ENCODE measurements around the gene RPL12. TPM values are rescaled to one million over a fixed set of nuclear protein-coding genes. Genes with fewer than 3 reads are reported as not detected.

The RPL12 gene
- total and polyA plus RNA-seq, 9 of the 15 experiments (the other 6 are each of a cell fraction or from before 2014, with no cell fraction given) = 1,614 to 4,558 (median 2,531) TPM

DNA sequence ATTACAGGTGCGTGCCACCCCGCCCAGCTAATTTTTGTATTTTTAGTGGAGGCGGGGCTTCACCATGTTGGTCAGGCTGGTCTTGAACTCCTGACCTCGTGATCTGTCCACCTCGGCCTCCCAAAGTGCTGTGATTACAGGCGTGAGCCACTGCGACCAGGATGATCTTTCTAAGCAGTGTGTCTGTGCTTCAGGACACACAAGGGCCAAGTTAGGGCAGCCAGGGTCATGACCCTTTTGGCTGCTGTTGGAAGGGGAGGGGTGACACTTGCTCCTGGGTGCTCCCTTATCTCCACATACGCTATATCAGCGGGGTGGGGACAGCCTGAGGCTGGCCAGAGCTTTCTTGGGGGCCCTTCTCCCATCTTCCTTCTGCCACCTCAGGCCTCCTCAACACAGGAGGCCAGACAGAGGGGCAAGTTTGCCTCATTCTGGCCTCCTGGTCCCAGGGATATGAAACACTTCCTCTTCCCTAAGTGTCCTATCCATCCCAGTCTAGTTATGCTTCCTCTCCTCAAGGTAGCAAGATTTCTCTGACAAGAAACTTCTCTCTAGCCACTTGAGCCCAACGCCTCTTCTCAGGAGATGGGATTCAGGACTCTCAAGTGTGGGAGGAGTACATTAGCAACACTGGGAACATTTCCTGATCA lies 28.9 kb downstream of the RPL12 start (continued):
- TF ChIP-seq, protein P1, sequence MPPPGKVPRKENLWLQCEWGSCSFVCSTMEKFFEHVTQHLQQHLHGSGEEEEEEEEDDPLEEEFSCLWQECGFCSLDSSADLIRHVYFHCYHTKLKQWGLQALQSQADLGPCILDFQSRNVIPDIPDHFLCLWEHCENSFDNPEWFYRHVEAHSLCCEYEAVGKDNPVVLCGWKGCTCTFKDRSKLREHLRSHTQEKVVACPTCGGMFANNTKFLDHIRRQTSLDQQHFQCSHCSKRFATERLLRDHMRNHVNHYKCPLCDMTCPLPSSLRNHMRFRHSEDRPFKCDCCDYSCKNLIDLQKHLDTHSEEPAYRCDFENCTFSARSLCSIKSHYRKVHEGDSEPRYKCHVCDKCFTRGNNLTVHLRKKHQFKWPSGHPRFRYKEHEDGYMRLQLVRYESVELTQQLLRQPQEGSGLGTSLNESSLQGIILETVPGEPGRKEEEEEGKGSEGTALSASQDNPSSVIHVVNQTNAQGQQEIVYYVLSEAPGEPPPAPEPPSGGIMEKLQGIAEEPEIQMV (tag; conservative IDR thresholded peaks at IDR 0.05; ENCODE audit: low read depth) = no peak
- TF ChIP-seq HNRNPUL1 (IDR thresholded peaks at IDR 0.05; ENCODE audit: low read length) (no peak), GATAD2B (IDR thresholded peaks at IDR 0.05; ENCODE audit: borderline replicate concordance) (no peak), DIDO1 (tag; IDR thresholded peaks at IDR 0.05; ENCODE audit: low read depth) (no peak), RBBP5 (IDR thresholded peaks at IDR 0.05; ENCODE audit: borderline replicate concordance, insufficient read depth, low read length, poor library complexity, severe bottlenecking) (no peak), JUND (IDR thresholded peaks at IDR 0.05; ENCODE audit: borderline replicate concordance, low read depth, low read length) (0 out of 2 replicates have a peak, but pooled peaks have one; percentile 17), JUND (tag; IDR thresholded peaks at IDR 0.05; ENCODE audit: borderline replicate concordance, low read depth, low read length) (no peak), GATA2 (CRISPR knock-in tag; IDR thresholded peaks at IDR 0.05) (no peak), POLR3A (IDR thresholded peaks at IDR 0.05; ENCODE audit: borderline replicate concordance, extremely low read depth, insufficient read depth, insufficient read length) (peak; percentile 57), SOX6 (IDR thresholded peaks at IDR 0.05) (0 out of 2 replicates have a peak, but pooled peaks have one; percentile 16), ZNF589 (CRISPR knock-in tag; IDR thresholded peaks at IDR 0.05; ENCODE audit: low read depth) (no peak)
- TF ChIP-seq, protein P2, sequence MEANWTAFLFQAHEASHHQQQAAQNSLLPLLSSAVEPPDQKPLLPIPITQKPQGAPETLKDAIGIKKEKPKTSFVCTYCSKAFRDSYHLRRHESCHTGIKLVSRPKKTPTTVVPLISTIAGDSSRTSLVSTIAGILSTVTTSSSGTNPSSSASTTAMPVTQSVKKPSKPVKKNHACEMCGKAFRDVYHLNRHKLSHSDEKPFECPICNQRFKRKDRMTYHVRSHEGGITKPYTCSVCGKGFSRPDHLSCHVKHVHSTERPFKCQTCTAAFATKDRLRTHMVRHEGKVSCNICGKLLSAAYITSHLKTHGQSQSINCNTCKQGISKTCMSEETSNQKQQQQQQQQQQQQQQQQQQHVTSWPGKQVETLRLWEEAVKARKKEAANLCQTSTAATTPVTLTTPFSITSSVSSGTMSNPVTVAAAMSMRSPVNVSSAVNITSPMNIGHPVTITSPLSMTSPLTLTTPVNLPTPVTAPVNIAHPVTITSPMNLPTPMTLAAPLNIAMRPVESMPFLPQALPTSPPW (CRISPR knock-in tag; IDR thresholded peaks at IDR 0.05) = peak; percentile 76
- TF ChIP-seq, protein P3, sequence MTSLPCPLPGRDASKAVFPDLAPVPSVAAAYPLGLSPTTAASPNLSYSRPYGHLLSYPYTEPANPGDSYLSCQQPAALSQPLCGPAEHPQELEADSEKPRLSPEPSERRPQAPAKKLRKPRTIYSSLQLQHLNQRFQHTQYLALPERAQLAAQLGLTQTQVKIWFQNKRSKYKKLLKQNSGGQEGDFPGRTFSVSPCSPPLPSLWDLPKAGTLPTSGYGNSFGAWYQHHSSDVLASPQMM (CRISPR knock-in tag; IDR thresholded peaks at IDR 0.05) = no peak
- TF ChIP-seq, protein P4, sequence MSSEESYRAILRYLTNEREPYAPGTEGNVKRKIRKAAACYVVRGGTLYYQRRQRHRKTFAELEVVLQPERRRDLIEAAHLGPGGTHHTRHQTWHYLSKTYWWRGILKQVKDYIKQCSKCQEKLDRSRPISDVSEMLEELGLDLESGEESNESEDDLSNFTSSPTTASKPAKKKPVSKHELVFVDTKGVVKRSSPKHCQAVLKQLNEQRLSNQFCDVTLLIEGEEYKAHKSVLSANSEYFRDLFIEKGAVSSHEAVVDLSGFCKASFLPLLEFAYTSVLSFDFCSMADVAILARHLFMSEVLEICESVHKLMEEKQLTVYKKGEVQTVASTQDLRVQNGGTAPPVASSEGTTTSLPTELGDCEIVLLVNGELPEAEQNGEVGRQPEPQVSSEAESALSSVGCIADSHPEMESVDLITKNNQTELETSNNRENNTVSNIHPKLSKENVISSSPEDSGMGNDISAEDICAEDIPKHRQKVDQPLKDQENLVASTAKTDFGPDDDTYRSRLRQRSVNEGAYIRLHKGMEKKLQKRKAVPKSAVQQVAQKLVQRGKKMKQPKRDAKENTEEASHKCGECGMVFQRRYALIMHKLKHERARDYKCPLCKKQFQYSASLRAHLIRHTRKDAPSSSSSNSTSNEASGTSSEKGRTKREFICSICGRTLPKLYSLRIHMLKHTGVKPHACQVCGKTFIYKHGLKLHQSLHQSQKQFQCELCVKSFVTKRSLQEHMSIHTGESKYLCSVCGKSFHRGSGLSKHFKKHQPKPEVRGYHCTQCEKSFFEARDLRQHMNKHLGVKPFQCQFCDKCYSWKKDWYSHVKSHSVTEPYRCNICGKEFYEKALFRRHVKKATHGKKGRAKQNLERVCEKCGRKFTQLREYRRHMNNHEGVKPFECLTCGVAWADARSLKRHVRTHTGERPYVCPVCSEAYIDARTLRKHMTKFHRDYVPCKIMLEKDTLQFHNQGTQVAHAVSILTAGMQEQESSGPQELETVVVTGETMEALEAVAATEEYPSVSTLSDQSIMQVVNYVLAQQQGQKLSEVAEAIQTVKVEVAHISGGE (CRISPR knock-in tag; IDR thresholded peaks at IDR 0.05) = peak in 1 of 3 experiments; percentile 28; a peak in 1 of 6 replicates

Measured in K562 (cell line).